HepG2 (cell line): ENCODE data around the gene TGFA. TPM values are rescaled to one million over a fixed set of nuclear protein-coding genes. Genes with fewer than 3 reads are reported as not detected.

ENCODE experiments used
- CERS6 ChIP-seq: sonication (generic); formaldehyde crosslinking; IDR thresholded peaks from 2 replicates; pipeline ENCODE4 v1.5.0; 2020; ENCODE audit warnings: missing genetic modification reagents
- CHCHD3 ChIP-seq: sonication (generic); formaldehyde crosslinking; IDR thresholded peaks from 2 replicates; pipeline ENCODE4 v1.8.0; 2022; ENCODE audit warnings: mild to moderate bottlenecking, missing genetic modification reagents, moderate library complexity
- CREBL2 ChIP-seq: sonication (generic); formaldehyde crosslinking; IDR thresholded peaks from 2 replicates; pipeline ENCODE4 v1.8.1; 2023; ENCODE audit warnings: missing genetic modification reagents, mild to moderate bottlenecking, borderline replicate concordance
- EP300 ChIP-seq, 3 experiments: sonication (generic) in 1 of 3; formaldehyde crosslinking in 1 of 3; IDR thresholded peaks; 2 replicates each; pipeline versions ENCODE4 v1.5.1 to v1.6.1; 2011 to 2020; ENCODE audit warnings: low read depth in 2 of 3, low read length in 2 of 3, borderline replicate concordance in 1 of 3, improper control_type of control experiment in 1 of 3, mild to moderate bottlenecking in 1 of 3, missing genetic modification reagents in 1 of 3, moderate library complexity in 1 of 3
- HNRNPUL1 ChIP-seq: fragments of 200-400 bp; formaldehyde crosslinking; IDR thresholded peaks from 2 replicates; pipeline ENCODE4 v1.6.1; 2017; ENCODE audit warnings: low read depth, mild to moderate bottlenecking, low read length, moderate library complexity
- HOXA7 ChIP-seq: sonication (generic); formaldehyde crosslinking; IDR thresholded peaks from 2 replicates; pipeline ENCODE4 v1.8.1; 2022; ENCODE audit warnings: mild to moderate bottlenecking, missing genetic modification reagents, moderate library complexity
- IKZF4 ChIP-seq: sonication (generic); formaldehyde crosslinking; IDR thresholded peaks from 2 replicates; pipeline ENCODE4 v1.5.1; 2020; ENCODE audit warnings: borderline replicate concordance, mild to moderate bottlenecking, low read depth, missing genetic modification reagents; ENCODE audit errors: not compliant biosample characterization
- MBD4 ChIP-seq: IDR thresholded peaks from 2 replicates; pipeline ENCODE4 v1.6.1; 2012; ENCODE audit warnings: low read length, inconsistent platforms, borderline replicate concordance
- MXI1 ChIP-seq: IDR thresholded peaks from 3 replicates; pipeline ENCODE4 v1.6.1; 2012; ENCODE audit warnings: low read depth, low read length, inconsistent platforms, borderline replicate concordance
- NFE2 ChIP-seq: sonication (generic); formaldehyde crosslinking; IDR thresholded peaks from 2 replicates; pipeline ENCODE4 v1.4.0; 2020; ENCODE audit warnings: missing genetic modification reagents
- NR0B2 ChIP-seq: sonication (generic); formaldehyde crosslinking; IDR thresholded peaks from 2 replicates; pipeline ENCODE4 v1.4.0; 2020; ENCODE audit warnings: mild to moderate bottlenecking, missing genetic modification reagents
- NR2F2 ChIP-seq: IDR thresholded peaks from 2 replicates; pipeline ENCODE4 v1.6.1; 2012; ENCODE audit warnings: low read depth, inconsistent platforms, borderline replicate concordance
- NR2F6 ChIP-seq, 2 experiments: IDR thresholded peaks; 2 replicates each; pipeline ENCODE4 v1.6.1; 2016; ENCODE audit warnings: antibody characterized with exemption in 1 of 2, mild to moderate bottlenecking in 1 of 2
- PHF8 ChIP-seq: sonication (generic); formaldehyde crosslinking; IDR thresholded peaks from 2 replicates; pipeline ENCODE4 v1.5.0; 2020; ENCODE audit warnings: missing genetic modification reagents
- TFAP4 ChIP-seq: sonication (generic); IDR thresholded peaks from 2 replicates; pipeline ENCODE4 v1.6.1; 2016; ENCODE audit warnings: low read depth, borderline replicate concordance
- XBP1 ChIP-seq: sonication (generic); formaldehyde crosslinking; IDR thresholded peaks from 2 replicates; pipeline ENCODE4 v1.5.0; 2020; ENCODE audit warnings: missing genetic modification reagents
- polyA plus RNA-seq, 8 experiments: library from polyadenylated mRNA; depleted of rRNA in 3 of 8; stranded (reverse) in 7 of 8; unstranded in 1 of 8; fragments of >200 nt; fragmentation: Illumina TruSeq in 4 of 8; extraction: Trizol in 4 of 8; gene quantifications; 2 replicates each; pipeline versions ENCODE4 v1.2.1 to v1.2.3, GENCODE V29; 2011 to 2016; ENCODE audit warnings: low read depth in 4 of 8, missing spikeins in 1 of 8, mixed read lengths in 1 of 8; ENCODE audit not compliant: insufficient read depth in 1 of 8
- total RNA-seq, 5 experiments: library from RNA; depleted of rRNA; stranded (reverse); fragments of >200 nt; fragmentation: Illumina TruSeq; extraction: Trizol; gene quantifications; 2 replicates each; pipeline ENCODE4 v1.2.3, GENCODE V29; 2016; ENCODE audit warnings: low read depth in 1 of 5
- TF ChIP-seq, protein P1 (sequence below): sonication (generic); formaldehyde crosslinking; IDR thresholded peaks from 2 replicates; pipeline ENCODE4 v1.9.0; 2021; ENCODE audit warnings: missing genetic modification reagents, mild to moderate bottlenecking, borderline replicate concordance
- TF ChIP-seq, protein P2 (sequence below): sonication (generic); formaldehyde crosslinking; IDR thresholded peaks from 2 replicates; pipeline ENCODE4 v1.4.0; 2020; ENCODE audit warnings: mild to moderate bottlenecking, missing genetic modification reagents
- TF ChIP-seq, protein P3 (sequence below): sonication (generic); formaldehyde crosslinking; IDR thresholded peaks from 2 replicates; pipeline ENCODE4 v1.4.0; 2020; ENCODE audit warnings: mild to moderate bottlenecking, missing genetic modification reagents

The TGFA gene
- total and polyA plus RNA-seq, 2 of the 13 experiments (the other 11 are each of a cell fraction or from before 2014, with no cell fraction given) = 7.8 to 15.3 TPM

- TF ChIP-seq HNRNPUL1 = no peak
- 0 out of 4 replicates have a peak, but pooled peaks of 1 of the 2 experiments have one; percentile 6 for TF ChIP-seq EP300 (IDR thresholded peaks at IDR 0.05; ENCODE audit: low read depth in 2 of 2, low read length in 2 of 2)
- TF ChIP-seq EP300 (CRISPR knock-in tag; IDR thresholded peaks at IDR 0.05; ENCODE audit: borderline replicate concordance) = no peak
- TF ChIP-seq HOXA7 (CRISPR knock-in tag) = no peak
- peak; percentile 20; the same call in 1 of the 2 replicates for TF ChIP-seq NR0B2
- TF ChIP-seq MBD4 = no peak
- TF ChIP-seq CERS6 (CRISPR knock-in tag) = no peak
- TF ChIP-seq CHCHD3 (CRISPR knock-in tag) = no peak
- TF ChIP-seq NR2F6 (IDR thresholded peaks at IDR 0.05) = no peak
- no peak for TF ChIP-seq NR2F6 (CRISPR knock-in tag; IDR thresholded peaks at IDR 0.05)
- TF ChIP-seq, protein P1, sequence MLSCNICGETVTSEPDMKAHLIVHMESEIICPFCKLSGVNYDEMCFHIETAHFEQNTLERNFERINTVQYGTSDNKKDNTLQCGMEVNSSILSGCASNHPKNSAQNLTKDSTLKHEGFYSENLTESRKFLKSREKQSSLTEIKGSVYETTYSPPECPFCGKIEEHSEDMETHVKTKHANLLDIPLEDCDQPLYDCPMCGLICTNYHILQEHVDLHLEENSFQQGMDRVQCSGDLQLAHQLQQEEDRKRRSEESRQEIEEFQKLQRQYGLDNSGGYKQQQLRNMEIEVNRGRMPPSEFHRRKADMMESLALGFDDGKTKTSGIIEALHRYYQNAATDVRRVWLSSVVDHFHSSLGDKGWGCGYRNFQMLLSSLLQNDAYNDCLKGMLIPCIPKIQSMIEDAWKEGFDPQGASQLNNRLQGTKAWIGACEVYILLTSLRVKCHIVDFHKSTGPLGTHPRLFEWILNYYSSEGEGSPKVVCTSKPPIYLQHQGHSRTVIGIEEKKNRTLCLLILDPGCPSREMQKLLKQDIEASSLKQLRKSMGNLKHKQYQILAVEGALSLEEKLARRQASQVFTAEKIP = no peak
- no peak for TF ChIP-seq IKZF4
- no peak for TF ChIP-seq CREBL2
- peak; percentile 32; the same call in 1 of the 2 replicates for TF ChIP-seq TFAP4
- TF ChIP-seq NFE2 (CRISPR knock-in tag) = no peak
- TF ChIP-seq, protein P2, sequence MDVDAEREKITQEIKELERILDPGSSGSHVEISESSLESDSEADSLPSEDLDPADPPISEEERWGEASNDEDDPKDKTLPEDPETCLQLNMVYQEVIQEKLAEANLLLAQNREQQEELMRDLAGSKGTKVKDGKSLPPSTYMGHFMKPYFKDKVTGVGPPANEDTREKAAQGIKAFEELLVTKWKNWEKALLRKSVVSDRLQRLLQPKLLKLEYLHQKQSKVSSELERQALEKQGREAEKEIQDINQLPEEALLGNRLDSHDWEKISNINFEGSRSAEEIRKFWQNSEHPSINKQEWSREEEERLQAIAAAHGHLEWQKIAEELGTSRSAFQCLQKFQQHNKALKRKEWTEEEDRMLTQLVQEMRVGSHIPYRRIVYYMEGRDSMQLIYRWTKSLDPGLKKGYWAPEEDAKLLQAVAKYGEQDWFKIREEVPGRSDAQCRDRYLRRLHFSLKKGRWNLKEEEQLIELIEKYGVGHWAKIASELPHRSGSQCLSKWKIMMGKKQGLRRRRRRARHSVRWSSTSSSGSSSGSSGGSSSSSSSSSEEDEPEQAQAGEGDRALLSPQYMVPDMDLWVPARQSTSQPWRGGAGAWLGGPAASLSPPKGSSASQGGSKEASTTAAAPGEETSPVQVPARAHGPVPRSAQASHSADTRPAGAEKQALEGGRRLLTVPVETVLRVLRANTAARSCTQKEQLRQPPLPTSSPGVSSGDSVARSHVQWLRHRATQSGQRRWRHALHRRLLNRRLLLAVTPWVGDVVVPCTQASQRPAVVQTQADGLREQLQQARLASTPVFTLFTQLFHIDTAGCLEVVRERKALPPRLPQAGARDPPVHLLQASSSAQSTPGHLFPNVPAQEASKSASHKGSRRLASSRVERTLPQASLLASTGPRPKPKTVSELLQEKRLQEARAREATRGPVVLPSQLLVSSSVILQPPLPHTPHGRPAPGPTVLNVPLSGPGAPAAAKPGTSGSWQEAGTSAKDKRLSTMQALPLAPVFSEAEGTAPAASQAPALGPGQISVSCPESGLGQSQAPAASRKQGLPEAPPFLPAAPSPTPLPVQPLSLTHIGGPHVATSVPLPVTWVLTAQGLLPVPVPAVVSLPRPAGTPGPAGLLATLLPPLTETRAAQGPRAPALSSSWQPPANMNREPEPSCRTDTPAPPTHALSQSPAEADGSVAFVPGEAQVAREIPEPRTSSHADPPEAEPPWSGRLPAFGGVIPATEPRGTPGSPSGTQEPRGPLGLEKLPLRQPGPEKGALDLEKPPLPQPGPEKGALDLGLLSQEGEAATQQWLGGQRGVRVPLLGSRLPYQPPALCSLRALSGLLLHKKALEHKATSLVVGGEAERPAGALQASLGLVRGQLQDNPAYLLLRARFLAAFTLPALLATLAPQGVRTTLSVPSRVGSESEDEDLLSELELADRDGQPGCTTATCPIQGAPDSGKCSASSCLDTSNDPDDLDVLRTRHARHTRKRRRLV = peak; percentile 32; the same call in 1 of the 2 replicates
- no peak for TF ChIP-seq MXI1
- TF ChIP-seq PHF8 (CRISPR knock-in tag) = no peak
- no peak for TF ChIP-seq XBP1 (CRISPR knock-in tag)
- TF ChIP-seq, protein P3, sequence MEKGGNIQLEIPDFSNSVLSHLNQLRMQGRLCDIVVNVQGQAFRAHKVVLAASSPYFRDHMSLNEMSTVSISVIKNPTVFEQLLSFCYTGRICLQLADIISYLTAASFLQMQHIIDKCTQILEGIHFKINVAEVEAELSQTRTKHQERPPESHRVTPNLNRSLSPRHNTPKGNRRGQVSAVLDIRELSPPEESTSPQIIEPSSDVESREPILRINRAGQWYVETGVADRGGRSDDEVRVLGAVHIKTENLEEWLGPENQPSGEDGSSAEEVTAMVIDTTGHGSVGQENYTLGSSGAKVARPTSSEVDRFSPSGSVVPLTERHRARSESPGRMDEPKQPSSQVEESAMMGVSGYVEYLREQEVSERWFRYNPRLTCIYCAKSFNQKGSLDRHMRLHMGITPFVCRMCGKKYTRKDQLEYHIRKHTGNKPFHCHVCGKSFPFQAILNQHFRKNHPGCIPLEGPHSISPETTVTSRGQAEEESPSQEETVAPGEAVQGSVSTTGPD (CRISPR knock-in tag) = no peak
- no peak for TF ChIP-seq NR2F2
These were observed 367 bp downstream of the TGFA start (continued) for GRCh38 chr2:70553334-70553583.
